Measurements from ENCODE around the gene RAB1B.
"Not testable (repeated sequence)": the region's sequence is repeated elsewhere in the genome, so short reads cannot be mapped to it uniquely, and the experiment has no call there.

Gene RAB1B

GRCh38 chr11:66266378-66267038, 1.9 kb upstream of the RAB1B start:
- in situ Hi-C loops (cut with MboI; ENCODE audit: low sequenced_read_pairs): no loop called here

GRCh38 chr11:66267039-66267378, 1.4 kb upstream of the RAB1B start:
- in situ Hi-C loops (cut with MboI; ENCODE audit: low sequenced_read_pairs): no loop called here

DNA sequence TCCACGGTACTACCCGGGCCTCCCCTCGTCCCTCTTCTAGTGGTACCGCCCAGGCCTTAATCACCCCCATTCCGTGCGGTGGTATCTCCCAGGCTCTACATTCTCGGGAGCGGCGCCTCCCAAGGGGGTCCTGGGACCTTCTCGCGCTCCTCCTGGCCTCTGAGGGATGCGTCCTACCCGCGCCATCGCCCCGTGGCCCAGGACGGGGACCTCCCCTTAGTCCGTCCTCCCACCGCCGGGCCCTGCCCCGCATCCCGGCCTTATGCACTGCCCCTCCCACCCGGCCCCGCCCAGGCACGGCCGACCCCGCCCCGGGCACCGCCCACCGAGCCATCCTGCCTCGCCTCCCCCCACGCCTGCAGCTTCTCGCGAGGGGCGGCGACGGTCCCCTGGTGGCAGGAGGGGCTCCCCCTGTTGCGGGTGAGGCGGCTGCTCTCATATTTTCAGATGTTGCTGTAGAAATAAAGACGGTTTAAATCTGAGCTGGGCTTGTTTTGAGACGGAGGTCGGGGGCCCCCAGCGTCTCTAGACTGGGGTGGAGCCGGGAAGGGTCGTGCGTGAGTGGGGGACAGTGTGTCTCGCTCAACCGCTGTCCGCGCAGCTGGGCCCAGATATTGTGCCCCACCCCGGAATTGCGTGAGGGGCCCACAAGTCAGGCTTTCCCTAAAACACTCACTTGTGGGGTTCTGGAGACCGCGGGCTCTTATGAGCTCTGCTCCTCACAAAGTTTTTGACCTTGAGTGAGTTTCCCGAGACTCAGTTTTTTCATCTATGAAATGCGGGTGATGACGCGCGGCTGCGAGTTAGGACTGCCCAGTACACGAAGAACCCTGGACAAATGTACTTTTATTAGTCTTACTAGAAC, 828 bp upstream of the RAB1B start:
- in situ Hi-C loops (cut with MboI; ENCODE audit: low sequenced_read_pairs): no loop called here

DNA sequence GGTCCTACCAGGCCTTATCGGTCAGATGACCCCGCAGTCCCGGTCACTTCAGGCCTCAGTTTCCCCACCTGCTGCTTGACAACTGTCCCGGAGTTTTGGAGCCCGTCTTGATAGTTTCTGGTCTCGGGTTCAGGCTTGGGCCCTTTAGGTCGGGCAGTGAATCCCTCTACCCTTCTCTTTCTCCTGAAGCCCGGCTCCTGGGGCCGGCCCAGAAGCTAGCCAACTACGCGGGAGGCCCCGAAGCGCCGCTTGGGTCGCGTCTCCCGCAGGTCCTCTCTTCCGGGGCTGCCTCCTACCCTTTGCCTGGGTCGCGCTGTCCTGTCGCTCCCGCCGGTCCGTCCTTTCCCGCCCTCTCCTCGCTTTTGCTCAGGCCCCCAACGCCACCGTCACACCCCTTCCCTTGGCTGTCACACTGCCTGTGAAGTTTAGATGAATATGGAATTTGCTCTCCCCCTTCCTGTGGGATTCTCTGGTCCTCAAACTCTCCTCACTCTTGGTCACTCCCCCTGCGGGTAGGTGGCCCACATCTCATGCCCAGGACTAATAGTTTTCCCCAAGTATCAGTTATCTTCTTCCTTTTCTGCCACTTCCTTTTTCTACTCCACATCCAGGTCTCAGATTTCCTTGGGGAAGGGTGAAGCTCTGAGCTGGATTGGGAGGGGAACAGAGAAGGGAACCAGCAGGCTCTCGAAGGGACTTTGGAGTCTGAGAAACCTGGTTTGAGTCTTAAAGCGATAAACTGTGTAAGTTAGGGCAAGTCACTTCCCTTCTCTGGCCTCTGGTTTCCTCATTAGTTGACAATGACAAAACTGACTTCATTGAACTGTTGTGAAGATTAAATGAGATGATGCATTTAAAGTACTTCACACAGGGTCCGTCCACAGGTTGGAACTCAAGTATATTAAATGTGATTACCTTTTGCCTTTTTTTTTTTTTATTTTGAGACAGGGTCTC, 790 bp downstream of the RAB1B start:
- in situ Hi-C loops (cut with MboI; ENCODE audit: low sequenced_read_pairs): no loop called here

DNA sequence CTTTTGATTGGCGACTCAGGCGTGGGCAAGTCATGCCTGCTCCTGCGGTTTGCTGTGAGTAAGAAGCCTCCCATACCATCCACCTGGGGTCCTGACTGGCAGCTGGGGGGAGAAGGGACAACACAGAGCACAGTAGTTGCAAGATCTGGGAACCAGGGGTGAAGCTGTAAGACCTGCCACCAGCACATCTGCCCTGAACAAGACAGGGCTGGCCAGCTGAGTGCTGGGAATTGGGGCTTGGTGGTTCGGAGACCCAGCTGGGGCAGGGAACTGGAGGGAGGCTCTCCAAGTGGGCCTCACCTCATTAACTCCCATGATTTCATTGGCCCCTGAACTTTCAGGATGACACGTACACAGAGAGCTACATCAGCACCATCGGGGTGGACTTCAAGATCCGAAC, 3.4 kb downstream of the RAB1B start:
- in situ Hi-C loops (cut with MboI; ENCODE audit: low sequenced_read_pairs): no loop called here

- in situ Hi-C loops (cut with MboI; ENCODE audit: low sequenced_read_pairs): no loop called here
These were observed 4.2 kb downstream of the RAB1B start for GRCh38 chr11:66272596-66272995.

DNA sequence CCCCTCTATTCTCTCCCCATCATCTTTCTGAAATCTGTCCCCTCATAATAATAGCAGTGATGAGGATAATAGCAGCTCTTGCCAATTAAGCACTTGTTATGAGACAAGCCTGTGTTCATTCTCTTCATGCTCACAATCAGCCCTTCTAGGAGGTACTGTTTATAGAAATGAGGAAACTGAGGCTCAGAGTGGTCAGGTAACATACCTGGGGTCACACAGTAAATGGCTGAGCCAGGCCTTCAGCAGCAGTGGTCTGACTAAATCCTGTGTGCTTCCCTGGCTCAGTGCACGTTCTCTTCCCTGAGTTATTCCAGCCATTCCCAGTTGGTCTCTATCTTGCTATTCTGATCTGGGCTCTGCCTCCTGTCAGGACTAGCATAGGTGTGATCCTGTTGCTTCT, 5.8 kb downstream of the RAB1B start:
- in situ Hi-C loops (cut with MboI; ENCODE audit: low sequenced_read_pairs): no loop called here

GRCh38 chr11:66275396-66275795, 7.0 kb downstream of the RAB1B start:
- in situ Hi-C loops (cut with MboI; ENCODE audit: low sequenced_read_pairs): no loop called here

GRCh38 chr11:66275984-66276612, 7.7 kb downstream of the RAB1B start:
- in situ Hi-C loops (cut with MboI; ENCODE audit: low sequenced_read_pairs): no loop called here

- in situ Hi-C loops (cut with MboI; ENCODE audit: low sequenced_read_pairs): not testable (repeated sequence)
These were observed 8.2 kb downstream of the RAB1B start for GRCh38 chr11:66276619-66277018.

- in situ Hi-C loops (cut with MboI; ENCODE audit: low sequenced_read_pairs): not testable (repeated sequence)
These were observed 8.6 kb downstream of the RAB1B start for GRCh38 chr11:66277064-66277463.

- in situ Hi-C loops (cut with MboI; ENCODE audit: low sequenced_read_pairs): no loop called here
These were observed 9.3 kb downstream of the RAB1B start, which contains the start of gene CNIH2 for GRCh38 chr11:66277471-66278362. TSS of gene CNIH2 (plus strand) at chr11:66278175. CDS start at chr11:66278457, 282 bp downstream.

DNA sequence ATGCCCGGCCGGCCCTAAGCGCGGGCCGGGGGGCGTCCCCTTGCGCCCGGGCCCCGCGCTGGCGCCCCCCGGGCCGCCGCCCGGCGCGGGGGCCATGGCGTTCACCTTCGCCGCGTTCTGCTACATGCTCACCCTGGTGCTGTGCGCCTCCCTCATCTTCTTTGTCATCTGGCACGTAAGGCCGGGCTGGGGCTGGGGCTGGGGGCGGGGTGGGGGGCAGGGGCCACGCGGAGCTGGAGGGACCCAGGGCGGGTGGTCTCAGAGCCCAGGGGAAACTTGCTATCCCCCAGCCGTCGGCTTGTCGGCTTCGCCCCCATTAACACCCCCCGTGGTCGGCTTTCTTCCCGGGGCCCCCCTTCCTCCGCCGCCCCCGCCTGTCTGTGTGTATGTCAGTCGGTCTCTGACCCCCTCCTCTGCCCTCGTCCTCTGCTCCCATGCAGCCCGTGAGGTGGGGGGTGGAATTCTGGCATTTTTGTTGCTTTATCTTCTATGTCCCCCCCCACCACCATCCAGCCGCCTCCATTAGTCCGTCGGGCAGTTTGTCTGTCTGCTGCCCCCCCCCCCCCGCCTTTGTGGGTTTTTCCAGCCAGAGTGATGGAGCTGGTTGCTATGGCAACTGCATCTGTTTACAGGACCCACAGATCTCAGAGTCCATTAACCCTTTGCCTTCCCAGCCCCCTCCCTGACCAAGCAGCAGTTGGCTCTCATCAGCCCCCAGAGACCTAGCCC, 10.1 kb downstream of the RAB1B start:
- in situ Hi-C loops (cut with MboI; ENCODE audit: low sequenced_read_pairs): no loop called here

GRCh38 chr11:66279092-66279734, 10.8 kb downstream of the RAB1B start:
- in situ Hi-C loops (cut with MboI; ENCODE audit: low sequenced_read_pairs): no loop called here

GRCh38 chr11:66280428-66280827, 12.0 kb downstream of the RAB1B start:
- in situ Hi-C loops (cut with MboI; ENCODE audit: low sequenced_read_pairs): no loop called here

- in situ Hi-C loops (cut with MboI; ENCODE audit: low sequenced_read_pairs): no loop called here
These were observed 12.6 kb downstream of the RAB1B start for GRCh38 chr11:66281001-66281400.

- in situ Hi-C loops (cut with MboI; ENCODE audit: low sequenced_read_pairs): no loop called here
These were observed 13.5 kb downstream of the RAB1B start for GRCh38 chr11:66281776-66282467.

Measured in hTERT RPE-1 (cell line).